Retinal pigment epithelial cell (primary cell): Measurements from ENCODE around the gene PNPLA3.

Experiments used
- DNase-seq: peaks from one replicate; pipeline ENCODE4 v3.0.0-alpha.2; 2010; ENCODE audit warnings: low read depth
- H3K4me3 ChIP-seq: 2 replicates; pipeline ENCODE4 v1.5.1; 2011; ENCODE audit warnings: mild to moderate bottlenecking, low read length, control low read depth, moderate library complexity
- TF ChIP-seq, protein P1 (sequence below): conservative IDR thresholded peaks from 2 replicates; pipeline ENCODE4 v1.5.1; 2011; ENCODE audit warnings: low read depth, low read length, control low read depth, inconsistent platforms

The PNPLA3 gene

DNA sequence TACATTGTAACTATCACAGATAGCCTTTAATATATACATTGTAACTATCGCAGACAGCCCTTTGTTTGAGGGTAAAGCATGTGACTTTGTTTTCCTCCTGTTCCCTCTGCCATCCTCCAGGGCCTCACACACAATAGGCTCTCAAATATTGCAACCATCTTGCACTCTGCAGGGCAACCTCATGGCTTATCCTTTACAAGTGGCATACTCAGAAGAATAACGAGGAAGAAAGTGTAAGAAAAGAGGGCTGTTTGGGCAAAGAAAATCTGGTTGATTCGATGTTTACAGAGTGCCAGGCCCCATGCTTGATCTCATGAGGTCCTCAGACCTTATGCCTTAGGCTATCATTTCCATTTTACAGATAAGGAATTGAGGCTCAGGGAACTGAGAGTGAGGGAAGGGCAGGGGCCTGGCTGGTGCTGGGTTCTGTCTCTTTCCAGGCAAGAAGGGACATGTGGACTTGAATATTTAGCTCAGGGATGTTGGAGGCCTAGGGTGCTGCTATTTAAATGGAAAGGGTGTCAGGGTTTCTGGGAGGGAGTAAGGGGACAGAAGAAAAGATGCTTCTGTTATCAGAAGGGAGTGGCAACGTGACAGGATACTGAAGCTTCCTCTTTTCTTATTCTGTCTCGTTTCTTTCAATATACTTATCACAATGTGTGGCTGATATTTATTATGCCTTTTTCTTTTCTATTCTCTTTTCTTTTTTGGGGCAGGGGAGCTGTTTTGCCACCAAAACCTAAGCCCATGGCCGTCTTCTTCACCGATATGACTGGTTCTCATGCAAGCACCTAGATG lies 30.6 kb downstream of the PNPLA3 start:
- DNase-seq = no peak
- H3K4me3 ChIP-seq = peak overlapping the region; percentile 92
- TF ChIP-seq, protein P1, sequence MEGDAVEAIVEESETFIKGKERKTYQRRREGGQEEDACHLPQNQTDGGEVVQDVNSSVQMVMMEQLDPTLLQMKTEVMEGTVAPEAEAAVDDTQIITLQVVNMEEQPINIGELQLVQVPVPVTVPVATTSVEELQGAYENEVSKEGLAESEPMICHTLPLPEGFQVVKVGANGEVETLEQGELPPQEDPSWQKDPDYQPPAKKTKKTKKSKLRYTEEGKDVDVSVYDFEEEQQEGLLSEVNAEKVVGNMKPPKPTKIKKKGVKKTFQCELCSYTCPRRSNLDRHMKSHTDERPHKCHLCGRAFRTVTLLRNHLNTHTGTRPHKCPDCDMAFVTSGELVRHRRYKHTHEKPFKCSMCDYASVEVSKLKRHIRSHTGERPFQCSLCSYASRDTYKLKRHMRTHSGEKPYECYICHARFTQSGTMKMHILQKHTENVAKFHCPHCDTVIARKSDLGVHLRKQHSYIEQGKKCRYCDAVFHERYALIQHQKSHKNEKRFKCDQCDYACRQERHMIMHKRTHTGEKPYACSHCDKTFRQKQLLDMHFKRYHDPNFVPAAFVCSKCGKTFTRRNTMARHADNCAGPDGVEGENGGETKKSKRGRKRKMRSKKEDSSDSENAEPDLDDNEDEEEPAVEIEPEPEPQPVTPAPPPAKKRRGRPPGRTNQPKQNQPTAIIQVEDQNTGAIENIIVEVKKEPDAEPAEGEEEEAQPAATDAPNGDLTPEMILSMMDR = no peak

DNA sequence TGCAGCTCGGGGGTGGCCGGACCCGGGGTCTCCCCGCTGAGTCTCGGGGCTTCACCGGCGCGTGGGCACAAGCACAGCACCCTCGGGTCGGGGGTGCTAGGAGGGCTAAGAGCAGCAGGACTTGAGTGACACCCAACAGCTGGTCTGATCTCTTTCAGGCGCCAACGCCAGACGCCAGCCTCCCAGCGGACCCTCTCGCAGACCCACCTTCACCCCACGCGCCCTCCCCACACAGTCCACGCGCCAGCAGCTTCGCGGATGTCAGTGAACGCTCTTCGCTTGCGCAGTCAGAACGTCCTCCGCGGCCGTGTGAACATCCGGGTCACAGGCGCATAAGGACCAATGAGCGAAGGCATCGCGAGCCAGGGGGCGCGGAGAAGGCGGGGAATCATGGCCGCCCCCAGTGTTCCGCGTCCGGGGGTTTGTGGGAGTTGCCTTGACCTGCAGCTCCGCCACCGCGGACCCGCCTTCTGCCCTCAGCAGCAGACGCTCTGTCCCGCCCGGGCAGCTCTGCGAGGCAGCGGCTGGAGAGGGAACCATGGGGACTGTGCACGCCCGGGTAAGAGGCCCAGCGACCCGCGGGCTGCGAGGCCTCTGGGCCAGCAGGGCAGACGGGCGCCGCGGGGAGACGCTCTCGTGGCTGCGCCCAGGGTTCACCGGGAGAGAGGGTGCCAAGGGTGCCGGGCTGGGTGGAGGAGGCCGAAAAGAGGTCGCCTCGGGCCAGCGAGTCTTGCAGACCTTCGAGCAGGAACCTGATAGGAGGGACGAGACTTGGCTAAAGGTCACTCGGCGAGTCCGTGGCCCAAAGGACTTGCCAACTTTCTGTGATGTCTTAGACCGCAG lies 31.7 kb downstream of the PNPLA3 start, which contains the start of gene SAMM50:
SAMM50 (plus strand) TSS at position 403 of the 843 bp plus-strand sequence; CDS start at position 539, 136 bp downstream.
- peak; percentile 63 for DNase-seq
- TF ChIP-seq, protein P1 = no peak
- H3K4me3 ChIP-seq = peak within 1 kb of the TSS; percentile 92

DNA sequence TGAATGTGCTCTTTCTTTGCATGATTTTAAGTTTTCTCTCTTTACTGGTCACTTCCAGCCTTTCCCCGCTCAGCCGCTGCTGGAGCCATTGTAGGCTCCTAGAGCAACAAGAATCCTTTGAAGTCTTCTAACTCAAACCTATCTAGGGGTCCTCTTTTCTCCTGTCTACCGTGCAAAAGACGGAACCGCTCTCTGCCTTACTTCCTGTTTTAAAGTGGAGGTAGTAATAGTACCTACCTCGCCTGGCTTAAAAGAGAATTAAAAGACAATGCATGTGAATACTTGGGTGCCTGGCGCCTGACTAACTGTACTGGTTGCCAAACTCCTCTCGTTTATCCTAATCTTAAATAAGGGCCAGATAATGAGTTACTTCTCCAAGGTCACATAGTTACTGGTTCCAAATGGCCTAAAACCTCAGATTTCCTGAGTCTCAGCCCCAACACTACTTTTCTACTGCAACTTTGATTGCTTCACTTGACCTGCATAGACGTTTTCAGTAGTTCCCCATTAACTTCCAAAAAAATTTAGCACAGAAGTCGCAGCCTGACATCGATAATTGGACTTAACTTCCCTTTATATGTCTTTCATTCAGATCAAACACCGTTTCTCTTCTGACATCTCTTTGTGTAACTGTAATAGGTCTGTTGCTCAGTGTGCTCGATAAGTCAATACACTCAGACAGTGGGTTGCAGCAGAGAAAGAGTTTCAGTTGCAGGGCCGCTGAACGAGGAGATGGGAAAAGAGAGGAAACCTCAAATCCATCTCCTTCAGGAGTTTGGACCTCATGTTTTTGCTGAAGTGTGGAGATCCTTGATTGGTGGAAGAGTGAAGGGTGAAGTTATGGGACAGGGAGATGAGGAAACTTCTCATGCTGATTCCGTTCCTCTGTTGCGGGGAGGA lies 32.5 kb downstream of the PNPLA3 start:
- DNase-seq = no peak
- TF ChIP-seq, protein P1 = no peak
- H3K4me3 ChIP-seq = peak overlapping the region; percentile 92

DNA sequence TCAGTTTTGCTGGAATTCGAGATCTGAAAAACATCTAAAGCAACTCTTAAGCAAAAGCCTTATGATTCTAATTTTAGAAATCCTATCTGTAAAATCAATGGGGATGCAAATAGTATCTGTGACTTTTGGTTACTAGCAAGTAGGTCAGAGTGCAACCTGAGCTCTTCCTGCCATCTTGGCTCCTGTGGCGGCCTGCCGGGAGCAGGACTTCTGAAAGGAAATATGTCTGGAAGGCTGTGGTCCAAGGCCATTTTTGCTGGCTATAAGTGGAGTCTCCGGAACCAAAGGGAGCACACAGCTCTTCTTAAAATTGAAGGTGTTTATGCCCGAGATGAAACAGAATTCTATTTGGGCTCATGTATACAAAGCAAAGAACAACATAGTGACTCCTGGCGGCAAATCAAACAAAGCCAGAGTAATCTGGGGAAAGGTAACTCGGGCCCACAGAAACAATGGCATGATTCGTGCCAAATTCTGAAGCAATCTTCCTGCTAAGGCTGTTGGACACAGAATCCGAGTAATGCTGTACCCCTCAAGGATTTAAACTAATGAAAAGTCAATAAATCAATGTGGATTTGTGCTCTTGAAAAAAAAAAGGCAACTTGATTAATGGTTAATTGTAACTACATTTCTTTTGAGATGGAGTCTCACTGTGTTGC lies 33.3 kb downstream of the PNPLA3 start:
- no peak for DNase-seq
- peak overlapping the region; percentile 92 for H3K4me3 ChIP-seq
- TF ChIP-seq, protein P1 = no peak

DNA sequence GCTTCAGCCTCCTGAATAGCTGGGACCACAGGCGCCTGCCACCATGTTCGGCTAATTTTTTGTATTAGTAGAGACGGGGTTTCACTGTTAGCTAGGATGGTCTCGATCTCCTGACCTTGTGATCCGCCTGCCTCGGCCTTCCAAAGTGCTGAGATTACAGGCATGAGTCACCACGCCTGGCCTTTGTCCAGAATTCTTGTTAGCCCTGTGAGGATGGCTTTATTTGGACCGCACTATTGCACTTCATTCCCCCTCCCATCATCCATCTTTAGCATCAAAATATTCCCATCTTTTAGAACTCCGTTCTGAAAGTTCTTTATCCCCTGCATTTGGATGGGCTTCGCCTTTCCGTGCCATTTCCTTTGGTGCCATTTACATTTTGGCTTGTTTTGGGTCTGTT lies 34.3 kb downstream of the PNPLA3 start:
- no peak overlapping the region for H3K4me3 ChIP-seq
- TF ChIP-seq, protein P1 = no peak
- no peak for DNase-seq

DNA sequence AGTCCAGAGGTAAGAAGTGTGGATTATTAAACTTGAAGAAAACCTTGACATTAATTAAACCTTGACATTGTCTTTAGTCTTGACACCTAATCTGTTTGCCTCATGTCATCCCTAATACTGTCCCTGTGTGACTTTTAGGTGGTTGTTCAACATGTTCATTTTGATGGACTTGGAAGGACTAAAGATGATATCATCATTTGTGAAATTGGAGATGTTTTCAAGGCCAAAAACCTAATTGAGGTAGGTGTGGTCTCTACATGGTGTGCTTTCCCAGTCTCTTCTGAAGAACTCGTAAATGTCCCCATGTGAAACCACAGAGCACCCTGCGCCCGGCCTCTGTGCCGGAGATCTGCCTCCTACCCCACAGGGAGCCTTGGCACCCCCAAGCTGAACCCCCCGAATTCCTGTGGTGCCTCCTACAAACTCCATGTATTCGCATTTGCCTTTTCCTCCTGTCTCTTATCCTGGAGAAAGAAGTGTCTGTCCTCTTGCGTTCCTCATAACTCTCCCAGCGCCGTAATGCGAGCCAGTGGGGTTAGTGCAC lies 40.8 kb downstream of the PNPLA3 start:
- TF ChIP-seq, protein P1 = no peak
- H3K4me3 ChIP-seq = no peak overlapping the region
- no peak for DNase-seq
